Osteoblast (primary cell): ENCODE results near the gene CUL4A. TPM values are rescaled to one million over a fixed set of nuclear protein-coding genes. Genes with fewer than 3 reads are reported as not detected.

Experiments used
- DNase-seq: peaks from one replicate; pipeline ENCODE4 v3.0.0; 2011; ENCODE audit warnings: low spot score, mixed read lengths; ENCODE audit not compliant: insufficient read length; ENCODE audit errors: missing footprints
- H2AFZ ChIP-seq: 2 replicates; pipeline ENCODE4 v1.6.0; 2011; ENCODE audit warnings: mild to moderate bottlenecking, low read length
- H3K27ac ChIP-seq: 2 replicates; pipeline ENCODE4 v1.5.1; 2011; ENCODE audit warnings: mild to moderate bottlenecking, low read depth, low read length, moderate library complexity
- H3K27me3 ChIP-seq: 2 replicates; pipeline ENCODE4 v1.6.0; 2012; ENCODE audit warnings: mild to moderate bottlenecking, control low read depth, inconsistent platforms, low read length, moderate library complexity; ENCODE audit not compliant: insufficient read depth
- H3K36me3 ChIP-seq: 2 replicates; pipeline ENCODE4 v1.5.1; 2011; ENCODE audit warnings: mild to moderate bottlenecking, low read length, control low read depth, moderate library complexity; ENCODE audit not compliant: insufficient read depth
- H3K4me1 ChIP-seq: 2 replicates; pipeline ENCODE4 v1.5.1; 2011; ENCODE audit warnings: mild to moderate bottlenecking, low read length, control low read depth, moderate library complexity; ENCODE audit not compliant: insufficient read depth
- H3K4me2 ChIP-seq: 2 replicates; pipeline ENCODE4 v1.6.0; 2011; ENCODE audit warnings: mild to moderate bottlenecking, low read length; ENCODE audit not compliant: insufficient read depth
- H3K4me3 ChIP-seq: fragments of 200-600 bp; sonication (generic); 3 replicates; pipeline ENCODE4 v1.5.1; 2012; ENCODE audit warnings: mild to moderate bottlenecking, low read length, inconsistent platforms; ENCODE audit not compliant: insufficient read depth
- H3K79me2 ChIP-seq: 2 replicates; pipeline ENCODE4 v1.6.0; 2012; ENCODE audit warnings: mild to moderate bottlenecking, low read length, control low read depth, inconsistent platforms; ENCODE audit not compliant: insufficient read depth
- H3K9me3 ChIP-seq: 2 replicates; pipeline ENCODE4 v1.5.1; 2011; ENCODE audit warnings: low read depth, low read length, control low read depth
- H4K20me1 ChIP-seq: 2 replicates; pipeline ENCODE4 v1.6.0; 2012; ENCODE audit warnings: mild to moderate bottlenecking, low read length, control low read depth; ENCODE audit not compliant: insufficient read depth
- CTCF ChIP-seq: IDR thresholded peaks from 2 replicates; pipeline ENCODE4 v1.5.1; 2011; ENCODE audit warnings: mild to moderate bottlenecking, low read depth, low read length, moderate library complexity; ENCODE audit errors: extremely low read depth
- total RNA-seq: library from RNA; depleted of rRNA; stranded (reverse); fragments of >200 nt; gene quantifications from 2 replicates; pipeline ENCODE4 v1.2.3, GENCODE V29; 2012

The CUL4A gene
- total RNA-seq, 1 donor, result 128 TPM

- Histone ChIP-seq H3K4me2 (no peak overlapping the region), H4K20me1 (peaks cover 59% of the 10 kb centered on the region), H3K27me3 (no peaks in the 10 kb centered on the region), H3K79me2 (peaks cover 94% of the 10 kb centered on the region), H3K27ac (no peak overlapping the region), H3K4me1 (no peaks in the 10 kb centered on the region), H3K9me3 (no peaks in the 10 kb centered on the region), H3K4me3 (no peak overlapping the region), H2AFZ (no peak overlapping the region), H3K36me3 (peaks cover 57% of the 10 kb centered on the region)
- no peak for DNase-seq
- no peak for TF ChIP-seq CTCF
These were observed 13.7 kb downstream of the CUL4A start for GRCh38 chr13:113223070-113223469.

- Histone ChIP-seq H3K36me3 (peaks cover 60% of the 10 kb centered on the region), H2AFZ (no peak overlapping the region), H3K27ac (no peak overlapping the region), H3K27me3 (no peaks in the 10 kb centered on the region), H4K20me1 (peaks cover 48% of the 10 kb centered on the region), H3K4me3 (no peak overlapping the region), H3K79me2 (peaks cover 81% of the 10 kb centered on the region), H3K4me1 (no peaks in the 10 kb centered on the region), H3K9me3 (no peaks in the 10 kb centered on the region), H3K4me2 (no peak overlapping the region)
- TF ChIP-seq CTCF, result no peak
- DNase-seq, result no peak
These were observed 15.1 kb downstream of the CUL4A start for GRCh38 chr13:113224486-113224885.

GRCh38 chr13:113225515-113225914, 16.1 kb downstream of the CUL4A start:
- no peaks in the 10 kb centered on the region for H3K27me3 ChIP-seq
- no peaks in the 10 kb centered on the region for H3K9me3 ChIP-seq
- peaks cover 40% of the 10 kb centered on the region for H4K20me1 ChIP-seq
- no peak for DNase-seq
- no peak overlapping the region for H3K27ac ChIP-seq
- TF ChIP-seq CTCF, result no peak
- H3K4me1 ChIP-seq, result no peaks in the 10 kb centered on the region
- no peak overlapping the region for H3K4me2 ChIP-seq
- peaks cover 60% of the 10 kb centered on the region for H3K36me3 ChIP-seq
- no peak overlapping the region for H2AFZ ChIP-seq
- no peak overlapping the region for H3K4me3 ChIP-seq
- peaks cover 71% of the 10 kb centered on the region for H3K79me2 ChIP-seq

GRCh38 chr13:113226873-113227450, 17.5 kb downstream of the CUL4A start:
- no peaks in the 10 kb centered on the region for H3K9me3 ChIP-seq
- no peak overlapping the region for H3K4me3 ChIP-seq
- H2AFZ ChIP-seq, result no peak overlapping the region
- no peak overlapping the region for H3K27ac ChIP-seq
- no peaks in the 10 kb centered on the region for H3K27me3 ChIP-seq
- H4K20me1 ChIP-seq, result peaks cover 29% of the 10 kb centered on the region
- H3K79me2 ChIP-seq, result peaks cover 57% of the 10 kb centered on the region
- no peak overlapping the region for H3K4me2 ChIP-seq
- peaks cover 56% of the 10 kb centered on the region for H3K36me3 ChIP-seq
- no peak for DNase-seq
- no peak for TF ChIP-seq CTCF
- H3K4me1 ChIP-seq, result no peaks in the 10 kb centered on the region
